Gastroesophageal sphincter (tissue), 4 donors: ENCODE results near the gene TAB2. TPM values are rescaled to one million over a fixed set of nuclear protein-coding genes. Genes with fewer than 3 reads are reported as not detected.

Experiments used
- ATAC-seq: fragments of 150-250 bp; one replicate; pipeline ENCODE4 v1.9.1; 2016; ENCODE audit warnings: mild to moderate bottlenecking, moderate library complexity
- H3K27ac ChIP-seq, 4 donors: fragments of 200-600 bp; sonication (generic) in 3 of 4; 1 replicate in 3 of 4; 2 replicates in 1 of 4; pipeline ENCODE4 v1.5.1; 2016 to 2019
- H3K27me3 ChIP-seq: fragments of 200-600 bp; sonication (generic); one replicate; pipeline ENCODE4 v1.5.1; 2019
- H3K36me3 ChIP-seq, 2 donors: fragments of 200-600 bp; sonication (generic); one replicate each; pipeline ENCODE4 v1.5.1; 2019; ENCODE audit warnings: control low read depth in 1 of 2
- H3K4me1 ChIP-seq, 3 donors: fragments of 200-600 bp; sonication (generic); 1 replicate in 2 of 3; 2 replicates in 1 of 3; pipeline ENCODE4 v1.5.1; 2016 to 2019; ENCODE audit warnings: control low read depth in 2 of 3
- H3K4me3 ChIP-seq, 2 donors: fragments of 200-600 bp; sonication (generic); one replicate each; pipeline ENCODE4 v1.5.1; 2019; ENCODE audit warnings: mild to moderate bottlenecking in 1 of 2, moderate library complexity in 1 of 2
- H3K9me3 ChIP-seq, 3 donors: fragments of 200-600 bp; sonication (generic); one replicate each; pipeline ENCODE4 v1.5.1; 2017 to 2019; ENCODE audit warnings: control low read depth in 2 of 3
- EP300 ChIP-seq: sonication (generic); formaldehyde crosslinking; IDR thresholded peaks from one replicate; pipeline ENCODE4 v1.6.1; 2017; ENCODE audit warnings: antibody characterized with exemption, mild to moderate bottlenecking
- POLR2A ChIP-seq, 2 donors: fragments of 450-650 bp; IDR thresholded peaks; one replicate each; pipeline ENCODE4 v1.6.1; 2017; ENCODE audit warnings: antibody characterized with exemption in 2 of 2, mild to moderate bottlenecking in 2 of 2, moderate library complexity in 1 of 2
- POLR2AphosphoS5 ChIP-seq: sonication (generic); formaldehyde crosslinking; IDR thresholded peaks from one replicate; pipeline ENCODE4 v1.6.1; 2017; ENCODE audit warnings: antibody characterized with exemption
- WGBS, 2 donors: methylation state at CpG; one replicate each; pipeline ENCODE4 v1.1.5; 2018; ENCODE audit warnings: low coverage in 1 of 2; 5-methylcytosine and 5-hydroxymethylcytosine counted together
- total RNA-seq, 4 donors: library from RNA; depleted of rRNA; stranded (reverse); fragments of >200 nt; gene quantifications; one replicate each; pipeline ENCODE4 v1.1.0, GENCODE V29; 2016
- TF ChIP-seq, protein P1 (sequence below), 4 experiments: fragments of 200-600 bp in 2 of 4; fragments of 450-650 bp in 2 of 4; sonication (generic) in 1 of 4; IDR thresholded peaks; one replicate each; pipeline ENCODE4 v1.5.1; 2017 to 2019; ENCODE audit warnings: antibody characterized with exemption in 4 of 4, mild to moderate bottlenecking in 2 of 4, moderate library complexity in 2 of 4

TAB2 gene
- total RNA-seq, 4 donors from 2014 or later: 69.5 to 111 (median 97.0) TPM

DNA sequence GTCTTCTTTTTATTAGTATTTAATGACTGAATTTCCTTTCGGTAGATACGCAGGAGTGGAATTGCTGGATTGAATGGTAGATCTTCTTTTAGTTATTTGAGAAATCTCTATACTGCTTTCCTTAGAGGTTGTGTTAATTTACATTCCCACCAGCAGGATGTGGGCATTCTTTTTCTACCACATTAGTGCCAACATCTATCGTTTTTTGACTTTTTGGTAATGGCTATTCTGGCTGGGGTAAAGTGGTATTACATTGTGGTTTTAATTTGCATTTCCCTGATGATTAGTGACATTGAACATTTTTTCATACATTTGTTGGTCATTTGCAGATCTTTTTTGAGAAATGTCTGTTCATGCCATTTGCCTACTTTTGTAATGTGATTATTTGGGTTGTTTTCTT lies 119.7 kb downstream of the TAB2 start:
- Histone ChIP-seq H3K4me1 (peaks cover 0 to 9% (median 0%) of the 10 kb centered on the region in 3 donors), H3K27me3 (no peaks in the 10 kb centered on the region), H3K9me3 (no peaks in the 10 kb centered on the region), H3K27ac (no peak overlapping the region), H3K4me3 (no peak overlapping the region), H3K36me3 (no peaks in the 10 kb centered on the region)
- no peak for ATAC-seq
- WGBS, 2 donors: 83 to 92% methylated on average over 3 of the region's 3 CpGs
- no peak for TF ChIP-seq EP300
- no peak for TF ChIP-seq POLR2AphosphoS5
- TF ChIP-seq, protein P1, sequence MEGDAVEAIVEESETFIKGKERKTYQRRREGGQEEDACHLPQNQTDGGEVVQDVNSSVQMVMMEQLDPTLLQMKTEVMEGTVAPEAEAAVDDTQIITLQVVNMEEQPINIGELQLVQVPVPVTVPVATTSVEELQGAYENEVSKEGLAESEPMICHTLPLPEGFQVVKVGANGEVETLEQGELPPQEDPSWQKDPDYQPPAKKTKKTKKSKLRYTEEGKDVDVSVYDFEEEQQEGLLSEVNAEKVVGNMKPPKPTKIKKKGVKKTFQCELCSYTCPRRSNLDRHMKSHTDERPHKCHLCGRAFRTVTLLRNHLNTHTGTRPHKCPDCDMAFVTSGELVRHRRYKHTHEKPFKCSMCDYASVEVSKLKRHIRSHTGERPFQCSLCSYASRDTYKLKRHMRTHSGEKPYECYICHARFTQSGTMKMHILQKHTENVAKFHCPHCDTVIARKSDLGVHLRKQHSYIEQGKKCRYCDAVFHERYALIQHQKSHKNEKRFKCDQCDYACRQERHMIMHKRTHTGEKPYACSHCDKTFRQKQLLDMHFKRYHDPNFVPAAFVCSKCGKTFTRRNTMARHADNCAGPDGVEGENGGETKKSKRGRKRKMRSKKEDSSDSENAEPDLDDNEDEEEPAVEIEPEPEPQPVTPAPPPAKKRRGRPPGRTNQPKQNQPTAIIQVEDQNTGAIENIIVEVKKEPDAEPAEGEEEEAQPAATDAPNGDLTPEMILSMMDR (IDR thresholded peaks at IDR 0.05): no peak
- TF ChIP-seq POLR2A (IDR thresholded peaks at IDR 0.05): no peak

- TF ChIP-seq EP300 (no peak), POLR2A (IDR thresholded peaks at IDR 0.05) (no peak), POLR2AphosphoS5 (no peak)
- TF ChIP-seq, protein P1 (IDR thresholded peaks at IDR 0.05): no peak
- no peak for ATAC-seq
- Histone ChIP-seq H3K27me3 (no peaks in the 10 kb centered on the region), H3K36me3 (no peaks in the 10 kb centered on the region), H3K4me1 (peaks cover 0 to 6% (median 0%) of the 10 kb centered on the region in 3 donors), H3K4me3 (no peak overlapping the region), H3K9me3 (no peaks in the 10 kb centered on the region), H3K27ac (no peak overlapping the region)
- WGBS, 2 donors: 78 to 92% methylated on average over 3 of the region's 3 CpGs
Observed at GRCh38 chr6:149438855-149439254, 121.3 kb downstream of the TAB2 start.

DNA sequence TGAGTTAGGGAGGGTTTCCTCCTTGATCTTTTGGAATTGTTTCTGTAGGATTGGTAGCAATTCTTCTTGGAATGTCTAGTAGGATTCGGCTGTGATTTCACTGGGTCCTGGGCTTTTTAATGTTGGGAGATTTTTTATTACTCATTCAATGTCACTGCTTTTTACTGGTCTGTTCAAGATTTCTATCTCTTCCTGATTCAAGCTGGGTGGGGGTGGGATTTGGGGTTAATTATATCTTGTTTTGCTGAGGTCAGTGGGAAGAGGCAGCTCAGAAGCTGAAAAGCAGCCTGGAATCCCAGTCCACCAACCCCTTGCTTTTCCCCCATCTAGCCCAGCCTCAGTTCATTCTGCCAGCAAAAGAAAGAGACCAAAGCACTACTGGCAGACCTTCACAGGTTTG lies 122.1 kb downstream of the TAB2 start:
- Histone ChIP-seq H3K4me1 (no peaks in the 10 kb centered on the region), H3K27ac (no peak overlapping the region), H3K27me3 (no peaks in the 10 kb centered on the region), H3K4me3 (no peak overlapping the region), H3K9me3 (no peaks in the 10 kb centered on the region), H3K36me3 (no peaks in the 10 kb centered on the region)
- WGBS, 2 donors: 92 to 100% methylated on average over 1 of the region's 1 CpG
- no peak for ATAC-seq
- TF ChIP-seq, protein P1 (IDR thresholded peaks at IDR 0.05): no peak
- TF ChIP-seq EP300 (no peak), POLR2AphosphoS5 (no peak), POLR2A (IDR thresholded peaks at IDR 0.05) (no peak)

DNA sequence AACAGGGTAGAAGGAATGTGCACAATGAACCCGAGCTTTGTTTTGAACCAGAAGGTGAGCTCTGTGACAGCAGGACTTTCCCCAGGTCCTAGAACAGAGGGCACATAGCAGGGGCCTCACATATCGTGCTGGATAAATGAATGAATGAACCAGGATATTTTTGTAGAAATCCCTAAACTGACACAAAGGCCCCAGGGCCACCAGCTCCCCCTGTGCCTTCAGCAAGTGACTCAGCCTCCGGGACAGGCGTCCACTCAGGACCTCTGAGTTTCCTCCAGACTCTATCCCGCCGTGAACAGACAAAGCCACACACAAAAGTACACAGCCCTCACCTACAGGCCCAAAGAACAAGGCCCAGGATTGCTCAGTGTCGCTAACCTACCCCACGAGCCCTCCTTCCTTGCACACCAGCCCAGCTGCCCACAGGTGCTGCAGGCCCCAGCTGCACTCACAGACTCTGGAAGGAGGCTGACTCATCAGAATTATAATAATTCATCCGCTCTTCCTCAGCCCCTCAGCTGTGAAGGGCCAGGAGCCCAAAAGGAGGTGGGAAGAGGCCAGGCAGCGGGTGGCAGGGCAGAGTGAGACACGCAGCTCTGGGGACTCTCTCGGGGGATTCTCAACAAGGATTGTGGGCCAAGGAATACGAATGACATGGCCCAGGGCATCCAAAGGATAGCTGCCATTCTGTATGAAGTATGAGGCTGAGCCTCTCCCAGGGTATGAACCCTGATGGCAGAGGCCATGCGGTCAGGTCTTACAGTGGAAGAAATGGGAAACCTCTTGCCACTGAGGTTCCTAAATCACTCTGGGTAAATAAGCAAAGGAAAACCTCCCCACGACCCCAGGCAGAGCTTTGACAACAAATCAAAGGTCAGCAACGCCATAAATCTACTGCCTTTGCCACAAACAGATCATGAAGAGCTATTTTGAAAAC lies 123.5 kb downstream of the TAB2 start:
- no peaks in the 10 kb centered on the region for H3K36me3 ChIP-seq
- no peak overlapping the region for H3K4me3 ChIP-seq
- no peaks in the 10 kb centered on the region for H3K9me3 ChIP-seq
- TF ChIP-seq POLR2AphosphoS5 (no peak), POLR2A (IDR thresholded peaks at IDR 0.05) (no peak), EP300 (no peak)
- TF ChIP-seq, protein P1 (IDR thresholded peaks at IDR 0.05): no peak
- no peak for ATAC-seq
- 64 to 88% methylated on average over 5 to 6 of the region's 16 CpGs for WGBS, 2 donors
- H3K27ac ChIP-seq: no peak overlapping the region
- peaks cover 5% of the 10 kb centered on the region for H3K27me3 ChIP-seq
- H3K4me1 ChIP-seq: no peaks in the 10 kb centered on the region

- no peak overlapping the region for H3K4me3 ChIP-seq
- no peaks in the 10 kb centered on the region for H3K9me3 ChIP-seq
- no peak for ATAC-seq
- peaks cover 7% of the 10 kb centered on the region for H3K27me3 ChIP-seq
- no peaks in the 10 kb centered on the region for H3K36me3 ChIP-seq
- 88 to 89% methylated on average over 3 to 4 of the region's 9 CpGs for WGBS, 2 donors
- no peak overlapping the region for H3K27ac ChIP-seq
- TF ChIP-seq, protein P1 (IDR thresholded peaks at IDR 0.05): no peak
- no peak for TF ChIP-seq POLR2AphosphoS5
- TF ChIP-seq EP300: no peak
- no peak for TF ChIP-seq POLR2A (IDR thresholded peaks at IDR 0.05)
- H3K4me1 ChIP-seq: no peaks in the 10 kb centered on the region
Observed at GRCh38 chr6:149441740-149442139, 124.2 kb downstream of the TAB2 start.
